Psoas muscle (tissue), 8 donors: ENCODE data around the gene PFDN2. TPM values are rescaled to one million over a fixed set of nuclear protein-coding genes. Genes with fewer than 3 reads are reported as not detected.

Source experiments
- ATAC-seq, 4 donors: fragments of 200-7000 bp; cut with Tn5 transposase; one replicate each; pipeline ENCODE4 v1.9.1; 2020; ENCODE audit warnings: moderate library complexity in 3 of 4, mild to moderate bottlenecking in 2 of 4
- DNase-seq, 2 donors: peaks; one replicate each; pipeline ENCODE4 v3.0.0-alpha.2; 2020
- H3K27ac ChIP-seq: fragments of 200-600 bp; one replicate; pipeline ENCODE4 v1.8.0; 2022
- H3K27me3 ChIP-seq, 3 donors: fragments of 200-600 bp in 1 of 3; one replicate each; pipeline versions ENCODE4 v1.6.1 to v1.8.0; 2013 to 2022; ENCODE audit warnings: low read length in 2 of 3, mild to moderate bottlenecking in 2 of 3, moderate library complexity in 1 of 3; ENCODE audit not compliant: insufficient read depth in 3 of 3
- H3K36me3 ChIP-seq, 2 donors: fragments of 200-600 bp in 1 of 2; one replicate each; pipeline versions ENCODE4 v1.6.1 to v1.8.0; 2013 to 2022; ENCODE audit warnings: low read depth in 1 of 2, mild to moderate bottlenecking in 1 of 2, moderate library complexity in 1 of 2; ENCODE audit not compliant: insufficient read depth in 1 of 2
- H3K4me1 ChIP-seq: fragments of 200-600 bp; one replicate; pipeline ENCODE4 v1.8.0; 2022
- H3K4me3 ChIP-seq: fragments of 200-600 bp; one replicate; pipeline ENCODE4 v1.8.0; 2022; ENCODE audit warnings: mild to moderate bottlenecking
- H3K9me3 ChIP-seq: fragments of 200-600 bp; one replicate; pipeline ENCODE4 v1.8.0; 2022
- CTCF ChIP-seq: fragments of 200-600 bp; IDR thresholded peaks from one replicate; pipeline ENCODE4 v1.8.0; 2022; ENCODE audit warnings: antibody characterized with exemption
- WGBS, 3 donors: extraction: QIAGEN DNeasy Blood & Tissue Kit; methylation state at CpG; one replicate each; pipeline versions ENCODE4 v1.1.6 to v1.1.7; 2013; 5-methylcytosine and 5-hydroxymethylcytosine counted together
- intact Hi-C, 2 donors: fragments of 100-400 bp; cut with DNase I; formaldehyde crosslinking; loops; one replicate each; pipeline versions ENCODE4 v1.11.0 to v1.14.2; 2022
- polyA plus RNA-seq, 3 donors: library from polyadenylated mRNA; stranded (reverse); fragments of 200-250 nt; gene quantifications; one replicate each; pipeline ENCODE4 v1.2.3, GENCODE V29; 2013
- total RNA-seq, 4 donors: library from RNA; stranded (reverse); fragmentation: NEBNext Ultra II Directional in 2 of 4; extraction: Animal tissue kit (Norgen Biotek cat#: 25700) in 2 of 4; gene quantifications; one replicate each; pipeline versions ENCODE4 v1.2.1 to v1.2.4, GENCODE V29; 2021 to 2023
- donor health status: healthy with polysubstance abuse.
- donor health status: DM: no; HTN: no; CAD: no; lungs with moderate emphysema.
- donor health status: Bipolar disorder and iron deficiency.
- donor health status: healthy.
- donor health status: DM: yes; HTN: yes; CAD: no.
- donor health status: DM: no; HTN: no; CAD: no.
- donor health status: DM: no; HTN: no; CAD: no.
- donor health status: DM: yes; HTN: yes; CAD: no.

PFDN2 gene
- total and polyA plus RNA-seq, 7 donors: 60.2 to 759 (median 144) TPM

DNA sequence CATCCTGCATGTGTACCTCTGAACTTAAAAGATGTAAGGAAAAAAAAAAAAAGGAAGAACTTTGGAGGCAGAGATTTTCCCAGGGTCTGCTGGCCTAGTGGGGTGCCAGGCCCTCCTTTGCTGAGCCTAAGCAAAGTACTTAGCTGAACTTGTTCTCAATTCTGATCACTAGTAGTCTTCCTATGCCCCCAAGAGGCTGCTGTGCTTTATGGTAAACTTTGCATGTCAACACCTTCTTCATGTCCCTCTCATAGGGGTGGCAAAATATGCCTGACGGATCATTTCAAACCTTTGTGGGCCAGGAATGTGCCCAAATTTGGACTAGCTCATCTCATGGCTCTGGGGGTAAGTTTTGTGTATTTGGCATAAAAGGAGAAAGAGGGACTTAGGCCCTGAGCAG is 40.0 kb upstream of the PFDN2 start:
- Histone ChIP-seq H3K4me1 (peaks cover 16% of the 10 kb centered on the region), H3K36me3 (peaks cover 0 to 38% of the 10 kb centered on the region in 2 donors), H3K27me3 (no peaks in the 10 kb centered on the region), H3K4me3 (no peak overlapping the region), H3K9me3 (no peaks in the 10 kb centered on the region), H3K27ac (no peak overlapping the region)
- DNase-seq (no peak), ATAC-seq (no peak)
- WGBS, 3 donors: 87 to 96% (median 90%) methylated on average over 1 of the region's 1 CpG
- no peak for TF ChIP-seq CTCF
- intact Hi-C loops: no loop called here

DNA sequence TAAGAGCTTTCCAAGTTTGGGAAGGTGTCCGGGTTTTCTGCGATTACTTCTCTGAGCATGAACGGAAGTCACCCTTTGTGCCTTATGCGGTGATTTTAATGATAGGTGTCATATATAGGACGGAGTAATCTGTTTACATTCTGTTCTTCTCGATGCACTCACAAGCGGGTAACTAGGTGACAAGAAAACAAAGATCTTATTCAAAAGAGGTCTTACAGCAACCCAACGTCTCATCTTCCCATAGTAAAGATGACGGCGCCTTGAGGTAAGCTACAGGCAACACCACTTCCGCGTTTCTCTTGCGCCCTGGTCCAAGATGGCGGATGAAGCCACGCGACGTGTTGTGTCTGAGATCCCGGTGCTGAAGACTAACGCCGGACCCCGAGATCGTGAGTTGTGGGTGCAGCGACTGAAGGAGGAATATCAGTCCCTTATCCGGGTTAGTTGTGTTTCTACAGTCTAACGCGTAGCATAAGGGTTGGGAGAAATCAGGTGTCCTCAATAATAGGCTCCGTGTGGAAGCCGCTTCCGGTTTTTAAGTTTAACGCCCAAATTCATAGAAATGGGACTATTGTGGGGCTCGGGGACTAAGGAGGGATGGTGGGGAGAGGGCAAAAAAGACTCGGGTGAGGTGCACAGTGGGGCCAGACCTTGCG is 36.0 kb upstream of the PFDN2 start, which contains the start of gene UFC1:
Gene UFC1, plus strand, starts transcription at position 297 of the 656 bp plus-strand sequence. Its CDS starts 20 bp downstream, at position 317.
- peaks cover 3% of the 10 kb centered on the region for H3K4me1 ChIP-seq
- no peaks in the 10 kb centered on the region for H3K27me3 ChIP-seq
- no peak for TF ChIP-seq CTCF
- peak within 1 kb of the TSS; percentile 96 for H3K27ac ChIP-seq
- 0 to 1% (median 0%) methylated on average over 32 to 33 of the region's 33 CpGs for WGBS, 3 donors
- intact Hi-C loops: loop anchor here in 1 of 2 donors (2.0 to 5.0 kb wide), 2 partner anchors 21 to 107 kb away; partner anchors contain the start of genes DEDD and USF1
- peak; percentile 88 to 98 (median 90) for ATAC-seq
- H3K9me3 ChIP-seq: no peaks in the 10 kb centered on the region
- peak within 1 kb of the TSS; percentile 83 for H3K4me3 ChIP-seq
- H3K36me3 ChIP-seq: peaks cover 0 to 16% of the 10 kb centered on the region in 2 donors
- DNase-seq: peak; percentile 72 to 89

DNA sequence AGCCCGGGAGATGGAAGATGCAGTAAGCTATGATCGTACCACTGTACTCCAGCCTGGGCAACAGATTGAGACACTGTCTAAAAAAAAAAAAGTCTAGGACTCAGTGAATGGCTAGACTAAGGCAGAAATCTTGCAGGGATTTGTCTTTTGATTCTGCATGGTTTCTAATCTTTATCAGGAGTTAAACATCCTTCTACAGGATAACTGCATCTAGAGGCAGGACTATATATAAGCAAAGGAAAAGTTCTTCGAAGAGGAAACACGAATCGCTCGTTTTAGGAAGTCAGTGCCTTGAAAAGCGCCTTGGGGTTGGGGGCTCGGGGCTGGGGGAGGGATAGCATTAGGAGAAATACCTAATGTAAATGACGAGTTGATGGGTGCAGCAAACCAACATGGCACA is 35.3 kb upstream of the PFDN2 start:
- Histone ChIP-seq H3K4me1 (peaks cover 3% of the 10 kb centered on the region), H3K4me3 (peak overlapping the region; percentile 83), H3K27me3 (no peaks in the 10 kb centered on the region), H3K9me3 (no peaks in the 10 kb centered on the region), H3K27ac (peak overlapping the region; percentile 96), H3K36me3 (peaks cover 0 to 16% of the 10 kb centered on the region in 2 donors)
- TF ChIP-seq CTCF: no peak
- ATAC-seq: peak in 2 of 4 donors; percentile 21 to 31
- intact Hi-C loops: loop anchor here in 1 of 2 donors (5.0 kb wide), 1 partner anchor 106 kb away; the partner anchor contains the start of gene USF1
- no peak for DNase-seq
- 22 to 25% (median 24%) methylated on average over 9 of the region's 9 CpGs for WGBS, 3 donors

- Histone ChIP-seq H3K36me3 (no peaks in the 10 kb centered on the region), H3K4me3 (no peak overlapping the region), H3K9me3 (no peaks in the 10 kb centered on the region), H3K4me1 (no peaks in the 10 kb centered on the region), H3K27me3 (no peaks in the 10 kb centered on the region), H3K27ac (no peak overlapping the region)
- intact Hi-C loops: no loop called here
- no peak for ATAC-seq
- WGBS, 3 donors: 79 to 87% (median 84%) methylated on average over 3 of the region's 3 CpGs
- no peak for TF ChIP-seq CTCF
- no peak for DNase-seq
Measured at GRCh38 chr1:161145832-161146231, 28.0 kb upstream of the PFDN2 start.
